Glutamatergic neuron (in vitro differentiated cells): ENCODE data around the gene PDE7B. TPM values are rescaled to one million over a fixed set of nuclear protein-coding genes. Genes with fewer than 3 reads are reported as not detected.

ENCODE experiments used
- DNase-seq: peaks from one replicate; pipeline ENCODE4 v3.0.0; 2022
- H3K27ac Mint-ChIP-seq: one replicate; pipeline ENCODE4 v1.8.0; 2020; ENCODE audit warnings: mild to moderate bottlenecking, mixed read lengths, inconsistent platforms; ENCODE audit not compliant: unreplicated experiment
- H3K27me3 Mint-ChIP-seq: one replicate; pipeline ENCODE4 v1.8.0; 2020; ENCODE audit warnings: mild to moderate bottlenecking, moderate library complexity, mixed read lengths, inconsistent platforms; ENCODE audit not compliant: unreplicated experiment
- H3K36me3 Mint-ChIP-seq: one replicate; pipeline ENCODE4 v1.8.0; 2020; ENCODE audit warnings: mild to moderate bottlenecking, mixed read lengths, inconsistent platforms; ENCODE audit not compliant: unreplicated experiment
- H3K4me1 Mint-ChIP-seq: one replicate; pipeline ENCODE4 v1.8.0; 2020; ENCODE audit warnings: mild to moderate bottlenecking, low read depth, mixed read lengths, inconsistent platforms; ENCODE audit not compliant: unreplicated experiment
- H3K4me3 Mint-ChIP-seq: one replicate; pipeline ENCODE4 v1.8.0; 2020; ENCODE audit warnings: mild to moderate bottlenecking, mixed read lengths, inconsistent platforms; ENCODE audit not compliant: unreplicated experiment
- H3K9me3 Mint-ChIP-seq: one replicate; pipeline ENCODE4 v1.8.0; 2020; ENCODE audit warnings: mild to moderate bottlenecking, moderate library complexity, mixed read lengths, inconsistent platforms; ENCODE audit not compliant: unreplicated experiment
- CTCF ChIP-seq: fragments of 200-600 bp; sonication (generic); IDR thresholded peaks from one replicate; pipeline ENCODE4 v1.5.0; 2021; ENCODE audit not compliant: partially characterized antibody, unreplicated experiment
- total RNA-seq: library from RNA; stranded (reverse); fragmentation: NEBNext Ultra II Directional; extraction: Animal tissue kit (Norgen Biotek cat#: 25700); gene quantifications from one replicate; pipeline ENCODE4 v1.2.1, GENCODE V29; 2021; ENCODE audit not compliant: unreplicated experiment

Gene PDE7B
- total RNA-seq, 1 donor from 2014 or later: not detected

- no peaks in the 10 kb centered on the region for H3K36me3 Mint-ChIP-seq
- DNase-seq: no peak
- peak overlapping the region; percentile 31 for H3K4me3 Mint-ChIP-seq
- peaks cover 9% of the 10 kb centered on the region for H3K9me3 Mint-ChIP-seq
- TF ChIP-seq CTCF: no peak
- peak overlapping the region; percentile 68 for H3K27ac Mint-ChIP-seq
- H3K27me3 Mint-ChIP-seq: peaks cover 8% of the 10 kb centered on the region
- H3K4me1 Mint-ChIP-seq: peaks cover 55% of the 10 kb centered on the region
These were observed 260.3 kb downstream of the PDE7B start for GRCh38 chr6:136111831-136112230.

GRCh38 chr6:136112262-136112661 lies 260.8 kb downstream of the PDE7B start:
- no peak for TF ChIP-seq CTCF
- H3K27ac Mint-ChIP-seq: peak overlapping the region; percentile 79
- peaks cover 59% of the 10 kb centered on the region for H3K4me1 Mint-ChIP-seq
- H3K4me3 Mint-ChIP-seq: no peak overlapping the region
- H3K9me3 Mint-ChIP-seq: peaks cover 9% of the 10 kb centered on the region
- H3K27me3 Mint-ChIP-seq: peaks cover 8% of the 10 kb centered on the region
- no peak for DNase-seq
- no peaks in the 10 kb centered on the region for H3K36me3 Mint-ChIP-seq

- peaks cover 7% of the 10 kb centered on the region for H3K27me3 Mint-ChIP-seq
- H3K27ac Mint-ChIP-seq: peak overlapping the region; percentile 84
- H3K4me3 Mint-ChIP-seq: peak overlapping the region; percentile 71
These were observed 262.3 kb downstream of the PDE7B start for GRCh38 chr6:136113736-136114173.

GRCh38 chr6:136114661-136115060 lies 263.2 kb downstream of the PDE7B start:
- no peak for TF ChIP-seq CTCF
- Mint-ChIP-seq H3K4me3 (peak overlapping the region; percentile 71), H3K36me3 (no peaks in the 10 kb centered on the region), H3K27ac (peak overlapping the region; percentile 84), H3K4me1 (peaks cover 69% of the 10 kb centered on the region), H3K27me3 (peaks cover 6% of the 10 kb centered on the region), H3K9me3 (peaks cover 7% of the 10 kb centered on the region)
- no peak for DNase-seq

More at GRCh38 chr6:136113736-136114173, 262.3 kb downstream of the PDE7B start:
- H3K4me1 Mint-ChIP-seq: peaks cover 69% of the 10 kb centered on the region
- no peaks in the 10 kb centered on the region for H3K36me3 Mint-ChIP-seq
- peak; percentile 49 for DNase-seq
- peaks cover 8% of the 10 kb centered on the region for H3K9me3 Mint-ChIP-seq
- no peak for TF ChIP-seq CTCF

GRCh38 chr6:136115941-136116340 lies 264.4 kb downstream of the PDE7B start:
- Mint-ChIP-seq H3K4me3 (no peak overlapping the region), H3K27me3 (peaks cover 3% of the 10 kb centered on the region), H3K27ac (peak overlapping the region; percentile 35), H3K36me3 (no peaks in the 10 kb centered on the region), H3K4me1 (peaks cover 63% of the 10 kb centered on the region), H3K9me3 (peaks cover 4% of the 10 kb centered on the region)
- no peak for TF ChIP-seq CTCF
- DNase-seq: no peak
